ENCODE data around the gene SIRT3.

- no peak for TF ChIP-seq CTCF (conservative IDR thresholded peaks at IDR 0.05 in 1 of 2, IDR thresholded peaks at IDR 0.05 in 1 of 2; ENCODE audit: low read depth in 1 of 2, low read length in 2 of 2)
- TF ChIP-seq EZH2 (IDR thresholded peaks at IDR 0.05; ENCODE audit: low read length, missing control alignments) = no peak
These were observed 32.1 kb downstream of the SIRT3 start for GRCh38 chr11:203945-204586.
